Naive thymus-derived CD4-positive, alpha-beta T cell (primary cell): ENCODE results near the gene GPHN. TPM values are rescaled to one million over a fixed set of nuclear protein-coding genes. Genes with fewer than 3 reads are reported as not detected.
"Not testable (repeated sequence)": the region's sequence is repeated elsewhere in the genome, so short reads cannot be mapped to it uniquely, and the experiment has no call there.

ENCODE experiments used
- ATAC-seq: fragments of 150-1000 bp; cut with Tn5 transposase; 2 replicates; pipeline ENCODE4 v1.10.0; 2021; ENCODE audit warnings: mild to moderate bottlenecking, moderate library complexity
- CTCF ChIA-PET: fragments of 350-600 bp; sonication (Branson Sonifier 250); formaldehyde crosslinking; loops from one replicate; lab custom pipeline; 2021; ENCODE audit warnings: antibody characterized with exemption; lab: Charles Lee
- POLR2A ChIA-PET: fragments of 350-600 bp; sonication (Branson Sonifier 250); formaldehyde crosslinking; loops from one replicate; lab custom pipeline; 2021; ENCODE audit warnings: antibody characterized with exemption, inconsistent platforms; lab: Charles Lee
- DNase-seq, 9 donors: peaks; one replicate each; pipeline versions ENCODE4 v3.0.0 to v3.0.0-alpha.2; 2020 to 2022; ENCODE audit warnings: mixed read lengths in 1 of 9
- H3K27ac ChIP-seq: one replicate; pipeline ENCODE4 v1.7.0; 2013; ENCODE audit warnings: mild to moderate bottlenecking, low read depth, low read length, moderate library complexity
- H3K27me3 ChIP-seq, 2 donors: one replicate each; pipeline ENCODE4 v1.7.0; 2013; ENCODE audit warnings: low read length in 2 of 2, mild to moderate bottlenecking in 2 of 2, moderate library complexity in 2 of 2; ENCODE audit not compliant: control insufficient read depth in 2 of 2, insufficient read depth in 2 of 2
- H3K36me3 ChIP-seq, 3 experiments: 1 replicate in 2 of 3; 2 replicates in 1 of 3; pipeline ENCODE4 v1.7.0; 2013; ENCODE audit warnings: low read length in 3 of 3, mild to moderate bottlenecking in 3 of 3, moderate library complexity in 1 of 3; ENCODE audit not compliant: insufficient read depth in 3 of 3, control insufficient read depth in 2 of 3
- H3K4me1 ChIP-seq, 2 donors: one replicate each; pipeline ENCODE4 v1.7.0; 2013; ENCODE audit warnings: low read length in 2 of 2, mild to moderate bottlenecking in 2 of 2, moderate library complexity in 1 of 2; ENCODE audit not compliant: control insufficient read depth in 2 of 2, insufficient read depth in 2 of 2
- H3K4me3 ChIP-seq: 2 replicates; pipeline ENCODE4 v1.7.0; 2013; ENCODE audit warnings: mild to moderate bottlenecking, low read length
- H3K9me3 ChIP-seq, 3 experiments: 1 replicate in 2 of 3; 2 replicates in 1 of 3; pipeline ENCODE4 v1.7.0; 2013; ENCODE audit warnings: low read length in 3 of 3; ENCODE audit not compliant: control insufficient read depth in 2 of 3
- H3K27ac Mint-ChIP-seq, 9 donors: one replicate each; pipeline ENCODE4 v1.8.0; 2020 to 2022; ENCODE audit warnings: mixed read lengths in 9 of 9, mild to moderate bottlenecking in 8 of 9, moderate library complexity in 5 of 9, inconsistent platforms in 2 of 9
- H3K27me3 Mint-ChIP-seq, 5 donors: one replicate each; pipeline ENCODE4 v1.8.0; 2021 to 2022; ENCODE audit warnings: mixed read lengths in 5 of 5, mild to moderate bottlenecking in 1 of 5
- H3K36me3 Mint-ChIP-seq, 5 donors: one replicate each; pipeline ENCODE4 v1.8.0; 2020 to 2022; ENCODE audit warnings: mixed read lengths in 5 of 5, mild to moderate bottlenecking in 3 of 5, inconsistent platforms in 1 of 5
- H3K4me1 Mint-ChIP-seq, 7 donors: one replicate each; pipeline ENCODE4 v1.8.0; 2020 to 2022; ENCODE audit warnings: mixed read lengths in 7 of 7, mild to moderate bottlenecking in 3 of 7, inconsistent platforms in 1 of 7
- H3K4me3 Mint-ChIP-seq, 10 donors: one replicate each; pipeline ENCODE4 v1.8.0; 2020 to 2022; ENCODE audit warnings: mild to moderate bottlenecking in 10 of 10, mixed read lengths in 10 of 10, moderate library complexity in 6 of 10, inconsistent platforms in 2 of 10
- H3K9me3 Mint-ChIP-seq, 11 donors: one replicate each; pipeline ENCODE4 v1.8.0; 2020 to 2022; ENCODE audit warnings: mixed read lengths in 11 of 11, mild to moderate bottlenecking in 4 of 11, inconsistent platforms in 1 of 11, moderate library complexity in 1 of 11
- intact Hi-C, 2 donors: fragments of 100-400 bp; cut with micrococcal nuclease; formaldehyde crosslinking; loops; one replicate each; pipeline ENCODE4 v1.15.1; 2023
- polyA plus RNA-seq, 2 donors: library from polyadenylated mRNA; unstranded; fragments of 300-500 nt; fragmentation: Illumina TruSeq; gene quantifications; one replicate each; pipeline ENCODE4 v1.2.3, GENCODE V29; 2021
- total RNA-seq, 6 experiments: library from RNA in 5 of 6; stranded (reverse) in 5 of 6; gene quantifications; 1 replicate in 5 of 6; 2 replicates in 1 of 6; pipeline ENCODE4 v1.2.3 and lab custom pipeline; 2021 to 2026

GPHN gene
- total and polyA plus RNA-seq, 7 experiments from 2014 or later: 6.0 to 28.1 (median 14.3) TPM

DNA sequence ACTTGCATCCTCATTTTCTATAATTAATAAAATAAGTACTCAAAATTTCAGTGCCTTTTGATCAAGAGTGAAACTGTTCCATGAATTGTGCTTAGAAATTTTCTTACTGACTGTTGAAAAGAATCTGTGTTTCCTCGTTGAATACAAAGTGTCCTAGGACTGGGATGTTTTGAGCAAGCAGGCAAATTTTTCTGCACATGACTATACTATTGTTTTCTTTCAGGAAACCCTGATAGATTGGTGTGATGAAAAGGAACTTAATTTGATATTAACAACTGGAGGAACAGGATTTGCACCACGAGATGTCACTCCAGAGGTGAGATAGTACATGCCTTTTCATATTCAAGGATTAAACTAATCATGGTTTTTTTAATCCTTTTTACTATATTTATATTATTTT lies 316.3 kb downstream of the GPHN start:
- peaks cover 0 to 20% (median 0%) of the 10 kb centered on the region in 5 donors for H3K36me3 Mint-ChIP-seq
- DNase-seq (no peak), ATAC-seq (no peak)
- H3K27ac Mint-ChIP-seq: no peak overlapping the region
- H3K4me3 Mint-ChIP-seq: no peak overlapping the region
- no peaks in the 10 kb centered on the region for H3K27me3 Mint-ChIP-seq
- H3K4me1 Mint-ChIP-seq: no peaks in the 10 kb centered on the region
- peaks cover 0 to 1% (median 0%) of the 10 kb centered on the region in 11 donors for H3K9me3 Mint-ChIP-seq
- Histone ChIP-seq H3K4me1 (no peaks in the 10 kb centered on the region), H3K27ac (no peak overlapping the region), H3K9me3 (no peaks in the 10 kb centered on the region), H3K36me3 (no peaks in the 10 kb centered on the region), H3K4me3 (no peak overlapping the region), H3K27me3 (no peaks in the 10 kb centered on the region)
- intact Hi-C loops: no loop called here
- CTCF ChIA-PET: no interaction called here
- POLR2A ChIA-PET: no interaction called here

DNA sequence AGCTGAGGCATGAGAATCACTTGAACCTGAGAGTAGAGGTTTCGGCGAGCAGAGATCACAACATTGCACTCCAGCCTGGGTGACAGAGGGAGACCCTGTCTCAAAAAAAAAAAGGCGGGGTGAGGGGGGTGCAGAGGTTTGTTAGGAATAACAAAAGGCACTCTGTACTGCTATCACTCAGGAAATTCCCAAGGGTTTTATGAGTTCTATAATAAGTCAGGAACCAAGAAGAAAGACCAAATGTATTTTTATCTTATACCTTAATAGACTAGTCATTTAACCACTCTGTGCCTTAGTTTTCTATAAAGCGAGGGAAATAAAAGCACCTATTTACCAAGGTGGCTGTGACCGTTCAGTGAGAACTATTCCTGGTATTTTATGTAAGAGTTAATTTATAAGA lies 319.2 kb downstream of the GPHN start:
- intact Hi-C loops: no loop called here
- ATAC-seq: no peak
- peaks cover 0 to 2% (median 0%) of the 10 kb centered on the region in 11 donors for H3K9me3 Mint-ChIP-seq
- H3K4me3 ChIP-seq: no peak overlapping the region
- no peak overlapping the region for H3K27ac ChIP-seq
- H3K9me3 ChIP-seq: no peaks in the 10 kb centered on the region
- DNase-seq: no peak
- peaks cover 0 to 20% (median 3%) of the 10 kb centered on the region in 5 donors for H3K36me3 Mint-ChIP-seq
- H3K4me1 Mint-ChIP-seq: no peaks in the 10 kb centered on the region
- H3K36me3 ChIP-seq: no peaks in the 10 kb centered on the region
- no peak overlapping the region for H3K4me3 Mint-ChIP-seq
- H3K4me1 ChIP-seq: no peaks in the 10 kb centered on the region
- ChIA-PET POLR2A (no interaction called here), CTCF (no interaction called here)
- H3K27ac Mint-ChIP-seq: no peak overlapping the region
- H3K27me3 Mint-ChIP-seq: no peaks in the 10 kb centered on the region
- H3K27me3 ChIP-seq: no peaks in the 10 kb centered on the region

DNA sequence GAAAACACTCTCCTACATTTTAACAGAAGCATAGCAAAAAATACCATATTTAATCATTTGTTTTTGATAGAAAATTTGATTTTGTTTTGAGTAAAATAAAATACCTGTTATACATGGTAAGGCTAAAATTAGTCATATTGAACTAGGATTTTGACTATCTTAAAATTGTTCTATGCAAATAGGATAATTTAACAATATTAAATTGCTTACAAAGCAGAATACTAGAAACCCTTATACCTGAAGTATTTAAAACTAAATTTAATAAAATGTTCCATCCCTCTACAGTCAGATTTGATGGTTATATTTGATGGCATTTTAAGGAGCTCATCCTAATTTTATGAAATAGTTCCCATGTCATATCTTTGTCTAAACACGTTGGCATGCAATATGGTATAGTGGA lies 323.2 kb downstream of the GPHN start:
- Mint-ChIP-seq H3K27me3 (no peaks in the 10 kb centered on the region), H3K4me3 (no peak overlapping the region), H3K9me3 (peaks cover 0 to 14% (median 4%) of the 10 kb centered on the region in 11 donors), H3K4me1 (no peaks in the 10 kb centered on the region), H3K36me3 (peaks cover 4 to 22% (median 14%) of the 10 kb centered on the region in 5 donors), H3K27ac (no peak overlapping the region)
- Histone ChIP-seq H3K4me1 (no peaks in the 10 kb centered on the region), H3K4me3 (no peak overlapping the region), H3K36me3 (no peaks in the 10 kb centered on the region), H3K27ac (no peak overlapping the region), H3K9me3 (no peaks in the 10 kb centered on the region), H3K27me3 (no peaks in the 10 kb centered on the region)
- ChIA-PET POLR2A (no interaction called here), CTCF (no interaction called here)
- DNase-seq: no peak
- intact Hi-C loops: no loop called here
- no peak for ATAC-seq

DNA sequence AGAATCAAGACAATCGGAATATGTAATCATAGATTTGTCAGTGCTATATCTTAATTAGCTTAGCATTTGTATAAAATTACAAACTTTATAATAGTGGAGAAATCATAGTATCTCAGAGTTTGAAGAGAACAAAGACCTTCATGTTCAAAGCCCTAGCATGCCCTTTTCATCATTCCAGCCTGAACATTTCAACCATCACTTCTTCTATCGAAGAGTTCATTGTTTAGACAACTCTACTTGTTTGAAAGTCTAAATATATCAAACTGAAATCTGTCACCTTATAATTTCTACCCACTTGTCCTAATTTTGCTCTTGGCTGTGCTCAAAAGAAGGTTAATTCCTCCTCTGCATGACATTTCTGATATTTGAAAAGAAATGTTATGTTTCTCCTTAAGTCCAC lies 325.9 kb downstream of the GPHN start:
- H3K4me3 ChIP-seq: no peak overlapping the region
- DNase-seq: no peak
- no peak overlapping the region for H3K27ac ChIP-seq
- no peak for ATAC-seq
- H3K36me3 ChIP-seq: no peaks in the 10 kb centered on the region
- Mint-ChIP-seq H3K4me3 (no peak overlapping the region), H3K36me3 (peaks cover 4 to 22% (median 10%) of the 10 kb centered on the region in 5 donors), H3K27me3 (no peaks in the 10 kb centered on the region), H3K9me3 (peaks cover 0 to 14% (median 4%) of the 10 kb centered on the region in 11 donors), H3K4me1 (no peaks in the 10 kb centered on the region), H3K27ac (no peak overlapping the region)
- POLR2A ChIA-PET: no interaction called here
- intact Hi-C loops: no loop called here
- no peaks in the 10 kb centered on the region for H3K4me1 ChIP-seq
- CTCF ChIA-PET: no interaction called here
- H3K27me3 ChIP-seq: no peaks in the 10 kb centered on the region
- H3K9me3 ChIP-seq: no peaks in the 10 kb centered on the region

DNA sequence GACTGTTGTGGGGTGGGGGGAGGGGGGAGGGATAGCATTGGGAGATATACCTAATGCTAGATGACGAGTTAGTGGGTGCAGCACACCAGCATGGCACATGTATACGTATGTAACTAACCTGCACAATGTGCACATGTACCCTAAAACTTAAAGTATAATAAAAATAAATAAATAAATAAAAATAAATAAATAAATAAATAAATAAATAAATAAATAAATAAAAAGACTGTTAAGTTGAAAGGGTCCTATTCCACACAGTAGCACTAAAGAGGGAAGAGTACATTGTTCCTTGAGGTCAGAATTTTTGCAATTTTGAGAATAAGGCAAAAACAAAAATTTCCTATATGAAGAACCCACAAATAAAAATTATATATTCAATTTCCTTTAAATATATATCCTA lies 329.5 kb downstream of the GPHN start:
- ATAC-seq, H3K4me3 Mint-ChIP-seq, H3K9me3 ChIP-seq, H3K27ac Mint-ChIP-seq, H3K36me3 ChIP-seq, POLR2A ChIA-PET, DNase-seq, H3K4me1 ChIP-seq, H3K4me1 Mint-ChIP-seq, CTCF ChIA-PET, H3K27me3 Mint-ChIP-seq, H3K27ac ChIP-seq, H3K27me3 ChIP-seq, H3K4me3 ChIP-seq, intact Hi-C loops: not testable (repeated sequence)
- Mint-ChIP-seq H3K9me3 (peaks cover 0 to 14% (median 4%) of the 10 kb centered on the region in 11 donors), H3K36me3 (peaks cover 2 to 19% (median 8%) of the 10 kb centered on the region in 5 donors)

DNA sequence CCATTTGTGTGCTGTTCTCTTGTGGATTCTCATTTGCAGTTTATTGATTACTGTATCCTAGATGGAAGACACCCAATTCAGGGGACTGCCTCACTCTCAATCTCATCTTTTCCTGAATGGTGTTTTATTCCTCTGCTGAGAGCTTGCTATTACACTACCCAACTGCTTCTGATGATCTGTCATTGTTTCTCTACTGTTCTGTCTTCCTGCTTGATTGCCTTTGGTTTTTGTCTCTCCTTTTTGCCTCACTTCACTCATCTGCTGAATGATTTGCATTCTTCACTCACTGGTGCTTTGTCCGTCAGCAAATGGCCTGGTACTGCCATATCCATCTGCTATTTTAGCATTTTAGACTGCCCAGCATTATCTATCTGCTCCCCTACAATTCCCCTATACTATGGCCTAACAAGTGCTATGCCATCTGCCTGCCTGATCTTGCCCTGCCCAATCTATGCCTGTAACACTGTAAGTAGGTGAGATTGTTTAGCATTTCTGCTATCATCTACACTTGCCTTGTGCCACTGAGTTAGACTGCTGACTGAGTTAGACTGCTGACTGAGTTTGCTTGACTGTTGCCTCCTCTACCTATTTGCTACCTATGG lies 335.1 kb downstream of the GPHN start:
- ATAC-seq (no peak), DNase-seq (no peak)
- H3K4me1 ChIP-seq: no peaks in the 10 kb centered on the region
- Mint-ChIP-seq H3K27ac (peak overlapping the region in 1 of 9 donors; percentile 4), H3K36me3 (peaks cover 0 to 8% (median 5%) of the 10 kb centered on the region in 5 donors), H3K27me3 (no peaks in the 10 kb centered on the region), H3K4me3 (no peak overlapping the region), H3K4me1 (no peaks in the 10 kb centered on the region), H3K9me3 (peaks cover 0 to 2% (median 0%) of the 10 kb centered on the region in 11 donors)
- intact Hi-C loops: no loop called here
- no peaks in the 10 kb centered on the region for H3K27me3 ChIP-seq
- H3K36me3 ChIP-seq: no peaks in the 10 kb centered on the region
- ChIA-PET POLR2A (no interaction called here), CTCF (no interaction called here)
- no peaks in the 10 kb centered on the region for H3K9me3 ChIP-seq
- H3K27ac ChIP-seq: no peak overlapping the region
- H3K4me3 ChIP-seq: no peak overlapping the region

DNA sequence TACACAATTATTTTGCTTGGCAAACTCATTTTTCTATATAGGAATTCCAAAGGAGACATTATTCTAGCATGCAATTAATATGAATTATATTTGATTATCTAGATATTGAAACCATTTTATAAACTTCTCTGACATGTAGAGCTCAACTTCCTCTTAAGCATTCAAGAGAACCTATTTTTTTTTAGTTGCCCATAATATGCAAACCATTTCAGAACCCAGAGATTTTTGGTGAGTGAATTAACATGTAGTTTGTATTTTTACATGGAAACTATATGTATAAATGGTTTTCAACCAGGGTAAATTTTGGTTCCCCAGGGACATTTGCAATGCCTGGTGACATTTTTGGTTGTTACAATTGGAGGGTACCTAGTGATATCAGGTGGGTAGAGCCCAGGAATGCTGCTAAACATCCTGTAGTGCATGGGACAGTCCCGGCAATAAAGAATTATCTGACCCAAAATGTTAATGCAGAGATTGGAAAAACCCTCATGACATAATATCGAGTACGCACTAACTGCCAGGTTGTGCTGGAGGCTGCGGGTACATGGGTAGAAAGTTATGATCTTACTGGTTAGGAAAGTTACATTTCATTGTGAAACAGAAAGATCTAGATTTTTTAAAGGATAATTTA lies 342.4 kb downstream of the GPHN start:
- Mint-ChIP-seq H3K9me3 (peaks cover 0 to 7% (median 2%) of the 10 kb centered on the region in 11 donors), H3K27ac (no peak overlapping the region), H3K4me1 (no peaks in the 10 kb centered on the region), H3K4me3 (no peak overlapping the region), H3K27me3 (no peaks in the 10 kb centered on the region), H3K36me3 (peaks cover 0 to 23% (median 13%) of the 10 kb centered on the region in 5 donors)
- ATAC-seq: no peak
- Histone ChIP-seq H3K27me3 (no peaks in the 10 kb centered on the region), H3K4me1 (no peaks in the 10 kb centered on the region), H3K4me3 (no peak overlapping the region), H3K27ac (no peak overlapping the region), H3K36me3 (no peaks in the 10 kb centered on the region), H3K9me3 (no peaks in the 10 kb centered on the region)
- CTCF ChIA-PET: no interaction called here
- DNase-seq: no peak
- POLR2A ChIA-PET: no interaction called here
- intact Hi-C loops: no loop called here
